ENCODE results near the gene IKZF2. TPM values are rescaled to one million over a fixed set of nuclear protein-coding genes. Genes with fewer than 3 reads are reported as not detected.

Gene IKZF2
- total and polyA plus RNA-seq, 10 of the 15 experiments (the other 5 are each of a cell fraction or from before 2014, with no cell fraction given), result 15.2 to 266 (median 87.2) TPM

DNA sequence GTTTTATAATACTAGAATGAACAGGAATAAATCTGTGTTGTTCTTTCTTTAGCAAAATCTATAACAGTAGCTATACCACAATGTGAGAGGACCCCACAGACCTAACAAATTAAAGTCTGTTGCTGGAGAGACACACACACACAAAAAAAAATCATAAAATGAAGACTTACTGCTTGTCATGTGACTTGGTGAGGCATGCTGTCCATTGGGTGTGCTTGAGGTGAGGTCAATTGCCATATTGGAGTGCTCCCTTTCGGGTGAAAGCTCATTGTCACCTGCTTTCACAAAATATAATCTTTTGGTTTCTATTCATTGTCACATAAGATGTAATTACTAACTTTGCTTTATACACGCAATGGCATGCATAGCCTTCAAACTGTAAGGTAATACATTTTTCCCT is 3.9 kb downstream of the IKZF2 start (continued):
- TF ChIP-seq MYB (IDR thresholded peaks at IDR 0.05; ENCODE audit: borderline replicate concordance, low read depth, low read length), result no peak
- no peak for TF ChIP-seq CBX5 (IDR thresholded peaks at IDR 0.05; ENCODE audit: low read depth)
- no peak for TF ChIP-seq HDAC2 (IDR thresholded peaks at IDR 0.05)
- no peak for TF ChIP-seq RELA (IDR thresholded peaks at IDR 0.05; ENCODE audit: borderline replicate concordance, partially characterized antibody)
- TF ChIP-seq POLR2AphosphoS5 (IDR thresholded peaks at IDR 0.05; ENCODE audit: low read length), result peak; percentile 52
- TF ChIP-seq YBX1 (IDR thresholded peaks at IDR 0.05), result no peak
- no peak for TF ChIP-seq BMI1 (IDR thresholded peaks at IDR 0.05; ENCODE audit: borderline replicate concordance)
- TF ChIP-seq ZZZ3 (IDR thresholded peaks at IDR 0.05; ENCODE audit: control insufficient read depth, insufficient read length, low read depth), result no peak
- peak; percentile 27; the same call in 1 of the 2 replicates for TF ChIP-seq NBN (IDR thresholded peaks at IDR 0.05)
- no peak for TF ChIP-seq TCF3 (IDR thresholded peaks at IDR 0.05; ENCODE audit: borderline replicate concordance, insufficient read depth, low read depth, low read length)
- TF ChIP-seq EZH2 (IDR thresholded peaks at IDR 0.05; ENCODE audit: borderline replicate concordance, control insufficient read depth, low read depth, low read length), result no peak

- Histone ChIP-seq H3K9ac (ENCODE audit: control insufficient read depth, insufficient read depth, low read length) (peak overlapping the region; percentile 33), H3K27me3 (replicated peaks in 1 of 2; ENCODE audit: control insufficient read depth in 2 of 2, insufficient read depth in 2 of 2, low read length in 1 of 2) (no peaks in the 10 kb centered on the region), H3K4me3 (peak overlapping the region; percentile 60), H3K27ac (ENCODE audit: control insufficient read depth, insufficient read depth) (peak overlapping the region; percentile 9; the same call in 1 of the 2 replicates), H2AFZ (ENCODE audit: control insufficient read depth, low read depth, low read length) (no peak overlapping the region), H3K4me2 (ENCODE audit: control insufficient read depth, insufficient read depth) (peak overlapping the region; percentile 85), H3K4me1 (ENCODE audit: control insufficient read depth, insufficient read depth, low read length) (no peaks in the 10 kb centered on the region), H4K20me1 (ENCODE audit: control insufficient read depth, insufficient read depth) (no peaks in the 10 kb centered on the region), H3K79me2 (ENCODE audit: control insufficient read depth, insufficient read depth, low read length) (peaks cover 100% of the 10 kb centered on the region), H3K9me3 (replicated peaks; ENCODE audit: control insufficient read depth, insufficient read depth, low read length) (no peaks in the 10 kb centered on the region; the same call in 2 of the 3 replicates), H3K36me3 (ENCODE audit: control insufficient read depth in 2 of 2, insufficient read depth in 2 of 2, low read length in 1 of 2) (peaks cover 0 to 18% of the 10 kb centered on the region in 2 experiments; a peak in 2 of 4 replicates)
- in situ Hi-C loops (cut with MboI), result no loop called here
- ChIA-PET CTCF (interaction anchor here (0.9 to 10.6 kb wide), 12 partner anchors 18 to 369 kb away, joined by 3 to 105 read pairs (median 3); no protein-coding TSS in a partner anchor), SMC1A (ENCODE audit: uncharacterized antibody, unreplicated experiment) (interaction anchor here (0.5 to 24.8 kb wide), 20 partner anchors 10 to 453 kb away, joined by 3 to 467 read pairs (median 8); no protein-coding TSS in a partner anchor), POLR2A (interaction anchor here (1.0 to 13.2 kb wide), 9 partner anchors 11 to 125 kb away, joined by 3 to 232 read pairs (median 4); no protein-coding TSS in a partner anchor), RAD21 (ENCODE audit: unreplicated experiment) (interaction anchor here (0.6 to 27.1 kb wide), 19 partner anchors 8 to 1591 kb away, joined by 3 to 540 read pairs (median 4); no protein-coding TSS in a partner anchor)
- no peak for DNase-seq (ENCODE audit: low read depth, low spot score)
- peak; percentile 9 for ATAC-seq
- intact Hi-C loops (cut with micrococcal nuclease; ENCODE audit: unreplicated experiment), result no loop called here
- TF ChIP-seq CHD2 (IDR thresholded peaks at IDR 0.05; ENCODE audit: borderline replicate concordance, low read depth, low read length) (no peak), MXI1 (IDR thresholded peaks at IDR 0.05; ENCODE audit: low read depth, low read length) (peak; percentile 25; the same call in 1 of the 2 replicates)
- no TSS peak for BruUV-seq (replicated peaks)
- no peak for FAIRE-seq
- 35% methylated on average over 1 of the region's 1 CpG for WGBS (ENCODE audit: insufficient coverage, insufficient replicate concordance, low lambda C conversion rate, missing lambda C conversion rate)
Measured at GRCh38 chr2:213145715-213146242, 5.6 kb downstream of the IKZF2 start.

Data from GM12878 (cell line).